Memory B cell (primary cell): Measurements from ENCODE around the gene NDUFA6.

Experiments used
- ATAC-seq: fragments of 150-1000 bp; cut with Tn5 transposase; 2 replicates; pipeline ENCODE4 v1.10.0; 2021; ENCODE audit warnings: low read depth, mild to moderate bottlenecking, moderate library complexity
- DNase-seq, 2 donors: peaks; one replicate each; pipeline ENCODE4 v3.0.0; 2022; ENCODE audit warnings: low spot score in 2 of 2
- H3K27ac Mint-ChIP-seq: one replicate; pipeline ENCODE4 v1.8.0; 2022; ENCODE audit warnings: mild to moderate bottlenecking, moderate library complexity, mixed read lengths
- H3K27me3 Mint-ChIP-seq: one replicate; pipeline ENCODE4 v1.8.0; 2022; ENCODE audit warnings: mixed read lengths
- H3K36me3 Mint-ChIP-seq: one replicate; pipeline ENCODE4 v1.8.0; 2022; ENCODE audit warnings: mild to moderate bottlenecking, mixed read lengths
- H3K4me1 Mint-ChIP-seq: one replicate; pipeline ENCODE4 v1.8.0; 2022; ENCODE audit warnings: mixed read lengths
- H3K4me3 Mint-ChIP-seq: one replicate; pipeline ENCODE4 v1.8.0; 2022; ENCODE audit warnings: mild to moderate bottlenecking, moderate library complexity, mixed read lengths
- H3K9me3 Mint-ChIP-seq: one replicate; pipeline ENCODE4 v1.8.0; 2022; ENCODE audit warnings: mixed read lengths

NDUFA6 gene

DNA sequence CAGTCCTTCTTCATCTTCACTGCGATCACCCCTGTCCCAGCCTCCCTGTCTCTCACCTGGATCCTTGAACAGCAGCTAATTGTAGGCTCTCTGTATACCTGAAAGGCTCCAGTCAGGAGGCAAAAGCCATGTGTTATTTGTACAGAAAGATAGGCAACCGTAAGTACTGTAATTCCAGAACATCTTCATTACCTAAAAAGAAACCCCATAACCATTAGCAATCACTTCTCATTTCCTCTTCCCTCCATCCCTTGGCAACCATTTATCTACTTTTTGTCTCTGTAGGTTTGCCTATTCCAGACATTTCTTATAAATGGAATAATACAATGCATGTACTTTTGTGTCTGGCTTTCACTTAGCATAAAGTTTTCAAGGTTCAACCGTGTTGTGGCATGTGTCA, 37.8 kb downstream of the NDUFA6 start:
- ATAC-seq = no peak
- Mint-ChIP-seq H3K4me3 (no peak overlapping the region), H3K4me1 (no peaks in the 10 kb centered on the region), H3K27ac (peak overlapping the region; percentile 5), H3K27me3 (no peaks in the 10 kb centered on the region), H3K36me3 (peaks cover 10% of the 10 kb centered on the region), H3K9me3 (peaks cover 9% of the 10 kb centered on the region)
- no peak for DNase-seq

DNA sequence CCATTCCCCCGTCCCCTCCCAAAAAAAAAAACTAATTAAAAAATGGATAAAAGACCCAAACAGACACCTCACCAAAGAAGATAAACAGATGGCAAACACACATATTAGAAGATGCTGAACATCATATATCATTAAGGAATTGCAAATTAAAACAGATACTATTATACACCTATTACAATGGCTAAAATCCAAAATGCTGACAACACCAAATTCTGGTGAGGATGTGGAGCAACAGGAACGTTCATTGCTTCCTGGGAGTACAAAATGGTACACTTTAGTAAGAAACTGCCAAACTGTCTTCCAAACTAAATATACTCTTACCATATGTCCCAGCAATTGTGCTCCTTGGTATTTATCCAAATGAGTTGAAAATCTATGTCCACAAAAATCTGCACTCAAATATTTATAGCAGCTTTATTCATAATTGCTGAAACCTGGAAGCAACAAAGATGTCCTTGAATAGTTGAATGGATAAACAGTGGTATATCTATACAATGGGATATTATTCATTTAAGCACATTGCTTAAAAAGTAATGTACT, 39.9 kb downstream of the NDUFA6 start:
- ATAC-seq = no peak
- Mint-ChIP-seq H3K27me3 (no peaks in the 10 kb centered on the region), H3K36me3 (no peaks in the 10 kb centered on the region), H3K4me1 (no peaks in the 10 kb centered on the region), H3K27ac (no peak overlapping the region), H3K4me3 (no peak overlapping the region), H3K9me3 (no peaks in the 10 kb centered on the region)
- no peak for DNase-seq

DNA sequence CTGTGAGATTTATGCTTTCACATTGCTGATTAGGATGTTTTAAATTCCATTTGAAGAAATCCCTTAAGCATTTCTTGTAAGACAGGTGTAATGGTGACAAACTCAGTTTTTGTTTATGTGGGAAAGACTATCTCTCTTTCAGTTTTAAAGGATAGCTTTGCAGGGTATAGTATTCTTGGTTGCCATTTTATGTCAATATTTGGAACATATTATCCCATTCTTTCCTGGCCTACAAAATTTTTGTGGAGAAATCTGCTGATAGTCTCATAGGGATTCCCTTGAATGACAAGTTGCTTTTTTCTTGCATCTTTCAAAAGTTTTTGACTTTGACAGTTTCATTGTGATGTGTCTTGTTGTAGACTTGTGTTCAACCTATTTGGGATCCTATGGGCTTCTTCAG, 48.8 kb downstream of the NDUFA6 start:
- ATAC-seq (no peak), DNase-seq (no peak)
- Mint-ChIP-seq H3K36me3 (peaks cover 12% of the 10 kb centered on the region), H3K27me3 (no peaks in the 10 kb centered on the region), H3K9me3 (peaks cover 9% of the 10 kb centered on the region), H3K4me1 (peaks cover 13% of the 10 kb centered on the region), H3K27ac (no peak overlapping the region), H3K4me3 (no peak overlapping the region)

DNA sequence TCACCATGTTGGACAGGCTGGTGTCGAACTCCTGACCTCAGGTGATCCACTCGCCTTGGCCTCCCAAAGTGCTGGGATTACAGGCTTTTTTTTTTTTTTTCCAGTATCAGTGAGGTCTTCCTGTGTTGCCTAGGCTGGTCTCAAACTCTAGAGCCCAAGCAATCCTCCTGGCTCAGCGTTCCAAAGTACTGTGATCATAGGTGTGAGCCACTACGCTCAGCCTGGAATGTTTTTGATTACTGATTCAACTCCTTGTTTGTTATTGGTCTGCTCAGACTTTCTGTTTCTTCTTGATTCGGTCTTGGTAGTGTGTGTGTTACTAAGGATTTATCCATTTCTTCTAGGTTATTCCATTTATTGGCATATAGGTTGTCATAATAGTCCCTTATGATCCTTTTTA, 51.3 kb downstream of the NDUFA6 start:
- no peak for ATAC-seq

More for the DNA sequence above, 51.3 kb downstream of the NDUFA6 start:
- Mint-ChIP-seq H3K9me3 (peaks cover 12% of the 10 kb centered on the region), H3K4me3 (no peak overlapping the region), H3K36me3 (peaks cover 18% of the 10 kb centered on the region), H3K27me3 (no peaks in the 10 kb centered on the region), H3K27ac (no peak overlapping the region), H3K4me1 (peaks cover 13% of the 10 kb centered on the region)
- no peak for DNase-seq
